ENCODE results near the gene TRNP1.
"Not testable (repeated sequence)": the region's sequence is repeated elsewhere in the genome, so short reads cannot be mapped to it uniquely, and the experiment has no call there.

Gene TRNP1, protein sequence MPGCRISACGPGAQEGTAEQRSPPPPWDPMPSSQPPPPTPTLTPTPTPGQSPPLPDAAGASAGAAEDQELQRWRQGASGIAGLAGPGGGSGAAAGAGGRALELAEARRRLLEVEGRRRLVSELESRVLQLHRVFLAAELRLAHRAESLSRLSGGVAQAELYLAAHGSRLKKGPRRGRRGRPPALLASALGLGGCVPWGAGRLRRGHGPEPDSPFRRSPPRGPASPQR

DNA sequence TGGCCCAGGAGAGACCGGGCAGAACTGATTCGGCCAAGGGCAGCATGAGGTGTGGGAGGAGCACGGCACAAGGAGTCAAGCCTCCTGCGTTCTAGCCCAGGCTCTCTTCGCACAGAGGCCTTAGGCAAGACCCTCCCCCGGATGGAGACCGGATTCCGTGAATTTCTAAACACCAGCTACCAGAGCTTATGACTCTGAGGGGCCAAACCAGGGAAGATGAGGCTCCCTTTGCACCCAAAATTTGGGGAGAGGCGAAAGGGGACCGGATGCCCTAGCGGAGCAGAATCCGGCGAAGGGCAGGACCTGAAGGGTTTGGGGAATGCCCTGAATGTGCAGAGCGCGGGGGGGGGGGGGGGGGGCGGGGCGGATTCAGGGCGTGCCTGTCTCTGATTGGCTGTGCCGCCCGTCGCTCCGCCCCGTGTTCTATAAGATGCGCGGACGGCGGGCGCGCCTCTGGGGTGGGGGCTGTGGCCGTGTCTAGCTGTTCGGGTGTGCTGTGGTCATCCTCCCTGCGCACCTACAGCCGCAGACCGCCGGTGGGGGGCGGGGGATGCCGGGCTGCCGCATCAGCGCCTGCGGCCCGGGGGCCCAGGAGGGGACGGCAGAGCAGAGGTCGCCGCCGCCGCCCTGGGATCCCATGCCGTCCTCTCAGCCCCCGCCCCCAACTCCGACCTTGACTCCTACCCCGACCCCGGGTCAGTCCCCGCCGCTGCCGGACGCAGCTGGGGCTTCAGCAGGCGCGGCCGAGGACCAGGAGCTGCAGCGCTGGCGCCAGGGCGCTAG lies at the start of gene TRNP1:
TRNP1 (plus strand) TSS at position 456 of the 783 bp plus-strand sequence; CDS start at position 551, 95 bp downstream.
- DNase-seq, result no peak

DNA sequence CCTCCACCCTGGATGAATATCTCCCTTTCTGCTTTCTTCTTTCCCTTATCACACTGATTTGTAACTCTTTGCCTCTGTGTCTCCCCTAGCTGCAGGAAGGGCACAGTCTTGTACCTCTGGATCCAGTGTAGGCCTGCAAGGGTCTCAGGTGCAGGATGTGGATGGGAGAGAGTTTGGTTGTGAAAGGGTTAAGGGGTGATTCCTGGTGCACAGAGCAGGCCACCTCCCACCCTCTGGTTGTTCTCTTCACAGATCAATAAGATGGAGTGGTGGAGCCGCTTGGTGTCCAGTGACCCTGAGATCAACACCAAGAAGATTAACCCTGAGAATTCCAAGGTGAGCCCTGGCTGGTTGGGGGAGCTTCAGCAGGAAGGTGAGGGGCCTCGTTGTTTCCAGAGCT lies 48.4 kb upstream of the TRNP1 start:
- no peak for DNase-seq

DNA sequence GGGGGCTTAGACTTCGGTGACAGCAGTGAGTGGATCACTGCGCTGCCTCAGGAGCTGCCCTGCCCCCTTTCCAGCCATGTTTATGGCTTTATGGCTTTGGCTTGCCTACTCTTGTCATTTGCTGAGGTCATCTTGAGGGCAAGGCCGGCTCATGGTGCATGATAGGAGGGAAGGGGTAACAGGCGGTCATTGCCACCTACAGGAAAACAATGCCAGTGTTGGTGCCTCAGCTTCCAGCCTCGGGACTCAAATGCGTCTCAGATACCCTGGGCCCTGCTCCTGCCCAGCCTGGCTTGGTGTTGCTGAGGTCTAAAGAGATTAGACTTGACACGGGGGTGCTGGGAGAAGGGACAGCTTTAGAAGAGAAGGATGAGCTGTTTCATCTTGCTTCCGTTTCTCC lies 47.8 kb upstream of the TRNP1 start:
- no peak for DNase-seq

DNA sequence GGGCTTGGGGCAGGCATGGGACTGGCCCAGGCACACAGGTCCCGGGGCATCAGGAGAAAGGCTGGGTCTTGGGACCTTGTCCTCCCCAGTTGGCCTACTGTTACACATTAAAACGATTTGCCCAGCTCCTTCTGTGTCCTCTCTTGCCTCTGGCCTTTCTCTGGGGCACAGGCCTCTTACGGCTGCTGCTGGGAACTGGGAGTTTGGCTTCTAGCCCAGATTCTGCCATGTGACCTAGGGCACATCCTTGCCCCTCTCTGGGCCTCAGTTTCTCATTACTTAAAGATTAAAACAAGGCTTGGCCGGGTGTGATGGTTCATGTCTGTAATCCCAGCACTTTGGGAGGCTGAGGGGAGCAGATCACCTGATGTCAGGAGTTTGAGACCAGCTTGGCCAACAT lies 47.2 kb upstream of the TRNP1 start:
- no peak for DNase-seq

DNA sequence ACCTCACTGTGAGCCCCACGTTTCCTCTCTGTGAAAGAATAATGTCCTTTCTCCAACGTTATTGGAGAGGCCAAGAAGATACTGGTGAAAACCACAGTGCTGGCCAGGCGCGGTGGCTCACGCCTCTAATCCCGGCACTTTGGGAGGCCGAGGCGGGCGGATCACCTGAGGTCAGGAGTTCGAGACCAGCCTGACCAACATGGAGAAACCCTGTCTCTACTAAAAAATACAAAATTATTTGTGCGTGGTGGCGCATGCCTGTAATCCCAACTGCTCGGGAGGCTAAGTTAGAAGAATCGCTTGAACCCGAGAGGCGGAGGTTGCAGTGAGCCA lies 44.8 kb upstream of the TRNP1 start:
- not testable (repeated sequence) for DNase-seq

DNA sequence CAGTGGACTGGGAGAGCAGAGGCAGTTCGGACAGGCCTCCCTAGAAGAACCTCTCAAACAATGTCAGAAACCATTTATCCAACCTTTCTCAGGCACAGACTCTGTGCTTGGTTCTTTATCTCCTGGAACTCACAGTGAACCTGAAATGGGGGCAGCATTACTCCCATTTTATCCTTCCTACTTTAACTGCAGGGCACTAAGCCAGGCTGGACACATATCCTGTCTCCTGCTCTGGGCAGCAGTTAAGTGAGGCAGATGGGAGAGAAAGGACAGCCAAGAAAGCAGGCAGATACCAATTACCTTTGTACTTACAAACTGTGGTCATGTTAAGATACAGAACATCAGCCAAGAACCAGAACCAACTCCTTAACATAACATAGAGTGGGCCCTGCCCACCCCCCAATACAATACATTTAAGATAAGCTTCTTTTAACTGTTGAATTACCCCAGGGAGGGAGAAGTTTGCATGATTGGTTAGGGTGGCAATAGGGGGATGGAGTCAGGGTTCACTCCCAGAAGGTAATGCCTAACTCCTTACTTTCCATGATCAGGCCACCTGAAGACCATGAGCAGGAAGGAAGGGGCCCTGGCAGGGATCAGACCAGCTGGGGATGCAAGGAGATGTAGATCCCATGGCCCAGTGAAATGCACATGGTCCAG lies 44.1 kb upstream of the TRNP1 start:
- no peak for DNase-seq

DNA sequence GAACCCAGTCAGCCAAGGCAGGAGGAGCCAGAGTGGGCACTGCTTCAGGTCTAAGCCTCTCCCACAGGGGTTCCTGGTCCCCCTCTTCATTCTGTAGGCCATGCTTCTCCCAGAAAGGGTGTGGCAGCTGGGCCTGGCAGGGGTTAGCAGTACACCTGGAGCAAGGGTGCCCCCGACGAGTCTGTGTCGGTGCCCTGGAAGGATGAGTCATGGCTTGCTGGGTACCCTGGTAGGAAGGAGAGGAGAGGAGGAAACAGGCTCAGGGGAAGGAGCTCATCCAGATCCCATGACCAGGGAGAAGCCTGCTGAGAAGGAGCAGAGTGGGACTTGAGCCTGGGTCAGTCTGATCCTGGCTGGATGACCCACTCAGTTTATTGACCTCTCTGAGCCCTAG lies 43.6 kb upstream of the TRNP1 start:
- no peak for DNase-seq

DNA sequence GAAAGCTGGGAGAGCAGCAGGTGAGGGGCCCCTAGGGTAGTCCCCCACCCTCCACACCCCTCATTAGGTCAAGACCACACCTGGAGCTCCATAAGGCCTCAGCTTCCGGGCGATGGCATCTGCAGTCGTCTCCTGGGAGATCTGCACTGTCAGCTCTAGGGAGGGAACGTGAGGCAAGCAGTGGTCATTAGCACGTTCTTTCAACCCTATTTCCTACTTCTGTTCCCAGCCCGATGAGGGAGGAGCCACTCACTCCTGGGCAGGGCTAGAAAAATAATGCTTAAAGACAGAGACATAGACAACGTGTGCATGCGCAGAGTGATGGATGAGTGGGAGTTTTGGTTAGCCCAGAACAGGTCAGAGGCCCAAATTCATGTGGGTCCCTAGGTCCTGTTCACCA lies 42.9 kb upstream of the TRNP1 start:
- no peak for DNase-seq

DNA sequence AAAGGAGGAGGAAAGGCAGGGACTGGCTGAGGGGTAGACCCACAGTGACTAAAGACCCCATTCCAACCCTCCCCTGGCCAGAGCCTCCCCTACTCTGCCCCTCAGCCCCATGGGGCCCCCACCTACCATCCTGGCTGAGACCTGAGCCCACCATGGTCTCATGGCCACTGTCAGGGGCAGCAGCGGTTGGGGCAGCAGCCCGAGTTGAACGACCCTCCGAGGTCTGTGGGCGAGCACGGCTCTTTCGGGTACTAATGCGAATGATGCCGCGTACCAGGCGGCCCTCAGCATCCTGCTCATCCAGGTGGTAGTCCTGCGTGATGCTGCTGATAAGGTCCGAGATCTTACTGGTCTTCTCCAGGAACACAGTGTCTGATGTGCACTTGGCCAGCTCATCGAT lies 42.3 kb upstream of the TRNP1 start:
- no peak for DNase-seq

DNA sequence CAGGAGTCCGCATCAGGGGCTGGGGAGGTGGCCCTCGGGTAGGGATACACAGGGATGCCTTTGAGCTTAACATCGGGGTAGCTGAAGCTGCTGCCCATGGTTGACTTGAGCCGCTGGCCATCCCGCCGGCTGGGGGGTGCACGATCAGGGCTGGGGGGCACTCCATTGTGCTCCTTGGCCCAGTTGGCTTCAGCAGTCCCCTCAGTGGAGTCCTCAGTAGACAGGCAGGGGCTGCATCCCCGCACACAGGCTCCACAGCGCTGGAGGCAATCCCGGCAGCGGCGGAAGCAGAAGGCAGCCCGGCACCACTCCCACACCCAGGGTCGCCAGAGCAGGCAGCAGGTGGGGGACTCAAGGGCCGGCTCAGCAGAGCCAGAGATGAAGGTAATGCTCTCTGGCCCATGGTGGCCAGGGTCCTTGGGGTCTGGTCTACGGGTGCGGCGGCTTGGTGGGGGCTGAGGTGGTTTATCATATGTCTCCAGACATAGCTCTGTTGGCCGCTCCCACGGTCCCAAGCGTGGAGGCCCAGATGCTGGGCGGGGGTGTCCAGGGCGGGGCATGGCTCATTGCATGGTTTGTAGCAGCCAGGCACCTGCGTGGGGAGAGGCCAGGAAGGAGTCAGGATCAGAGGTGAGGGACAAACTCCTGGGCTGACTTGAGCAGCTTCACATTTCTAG lies 41.5 kb upstream of the TRNP1 start:
- DNase-seq, result no peak

DNA sequence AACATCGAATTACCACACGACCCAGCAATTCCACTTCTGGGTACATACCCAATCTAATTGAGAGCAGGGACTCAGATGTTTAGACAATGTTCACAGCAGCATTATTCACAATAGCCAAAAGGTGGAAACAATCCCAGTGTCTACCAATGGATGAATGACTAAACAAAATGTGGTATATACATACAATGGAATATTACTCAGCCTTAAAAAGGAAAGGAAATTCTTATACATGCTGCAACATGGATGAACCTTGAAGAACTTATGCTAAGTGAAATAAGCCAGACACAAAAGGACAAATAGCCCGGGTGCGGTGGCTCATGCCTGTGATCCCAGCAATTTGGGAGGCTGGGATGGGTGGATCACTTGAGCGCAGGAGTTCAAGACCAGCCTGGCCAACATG lies 40.1 kb upstream of the TRNP1 start:
- no peak for DNase-seq

DNA sequence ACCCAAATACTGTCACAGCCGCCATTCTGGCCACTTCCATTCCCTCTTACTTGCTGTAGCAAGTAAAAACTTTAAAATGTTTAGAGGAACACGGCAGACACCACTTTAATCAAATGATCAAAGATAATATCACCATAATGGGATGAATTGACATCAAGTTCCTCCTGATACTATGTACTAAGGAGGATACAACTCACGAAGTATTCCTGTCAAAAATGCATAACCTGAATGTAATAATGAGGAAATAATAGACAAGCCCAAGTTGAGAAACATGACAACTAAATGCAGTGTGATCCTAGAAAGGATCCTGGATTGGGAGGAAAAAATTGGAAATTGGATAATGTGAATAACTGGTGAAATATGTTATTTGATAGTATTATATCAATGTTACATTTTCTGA lies 37.2 kb upstream of the TRNP1 start:
- no peak for DNase-seq

DNA sequence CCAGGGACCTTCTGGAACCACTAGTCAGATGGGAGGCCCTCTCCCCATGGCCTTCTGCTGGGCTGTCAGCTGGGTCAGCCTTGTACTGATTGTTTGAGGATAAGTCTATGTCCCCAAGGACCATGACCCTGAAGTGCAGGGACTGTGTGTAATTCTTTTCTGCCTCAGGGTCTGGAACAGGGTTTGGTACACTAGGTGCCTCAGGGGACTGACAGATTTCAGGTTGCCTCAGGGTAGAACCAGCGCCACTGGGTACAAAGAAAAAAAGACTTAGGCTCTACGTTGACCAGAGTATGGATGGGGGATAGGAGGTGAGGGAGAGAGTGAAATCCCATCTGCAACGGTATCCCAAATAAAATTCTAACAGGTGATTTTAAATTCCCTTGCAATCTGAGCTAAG lies 36.2 kb upstream of the TRNP1 start:
- no peak for DNase-seq

DNA sequence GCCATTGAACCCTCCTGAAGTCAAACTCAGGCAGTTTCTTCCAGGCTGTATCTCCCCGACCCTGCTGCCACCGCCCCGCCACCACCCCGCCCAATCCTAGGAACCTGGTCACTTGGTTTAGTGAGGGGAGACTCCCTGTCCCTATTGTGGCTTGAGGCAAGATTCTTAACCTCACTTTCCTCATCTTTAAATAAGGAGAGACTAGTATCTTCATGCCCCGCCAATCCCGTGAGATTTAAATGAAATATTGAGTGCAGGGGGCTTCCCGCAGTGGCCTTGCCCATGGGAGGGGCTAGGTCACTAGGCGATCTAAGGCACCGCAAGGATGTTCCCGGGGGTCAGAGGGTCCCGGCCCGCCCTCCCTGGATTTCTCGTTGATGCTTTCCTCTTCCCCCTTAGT lies 34.2 kb upstream of the TRNP1 start:
- no peak for DNase-seq

DNA sequence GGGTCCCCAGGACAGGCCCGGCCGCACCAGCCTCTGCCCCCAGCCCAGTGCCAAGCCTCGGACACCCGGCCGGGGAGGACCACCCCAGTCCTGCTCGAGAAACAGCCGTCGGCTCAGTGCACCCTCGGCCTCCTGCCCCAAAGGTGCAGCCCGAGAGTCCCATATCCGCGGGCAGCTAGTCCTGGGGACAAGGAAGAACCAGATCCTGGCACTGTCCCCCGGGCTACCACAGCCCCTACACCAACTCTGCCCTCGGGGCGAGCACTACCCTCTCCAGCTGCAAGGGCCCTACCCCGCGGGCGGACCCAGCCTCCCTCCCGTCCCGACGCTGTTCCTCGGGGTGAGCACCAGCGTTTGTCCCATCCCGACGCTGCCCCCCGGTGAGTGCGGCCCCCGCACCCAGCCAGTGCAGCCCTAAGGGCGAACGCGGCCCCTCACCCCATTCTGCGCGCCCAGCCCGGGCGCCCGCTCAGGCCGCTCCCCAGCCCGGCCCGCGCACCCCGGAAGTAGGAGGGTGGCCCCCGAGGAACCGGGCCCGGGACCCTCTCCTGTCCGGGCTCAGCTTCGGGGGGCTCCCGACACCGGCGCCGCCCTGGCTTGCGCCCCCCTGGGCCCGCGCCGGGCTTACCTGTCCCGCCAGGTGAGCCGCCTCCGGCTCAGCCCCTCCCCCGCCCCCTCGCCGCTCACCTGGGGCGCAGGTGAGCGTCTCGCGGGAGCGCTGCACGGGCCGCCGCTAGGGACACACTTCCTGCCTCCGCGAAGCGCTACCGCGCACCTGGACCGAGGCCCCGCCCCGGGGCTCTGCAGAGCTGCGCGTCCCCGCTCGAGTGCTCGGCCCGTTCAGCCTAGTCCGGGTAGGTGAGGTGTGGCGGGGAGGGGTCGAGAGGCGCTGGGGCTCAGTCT lies 33.5 kb upstream of the TRNP1 start, which contains the start of gene KDF1:
KDF1 (minus strand) TSS at position 747 of the 903 bp plus-strand sequence. CDS start 8,088 bp downstream, outside the sequence.
- DNase-seq, result no peak

DNA sequence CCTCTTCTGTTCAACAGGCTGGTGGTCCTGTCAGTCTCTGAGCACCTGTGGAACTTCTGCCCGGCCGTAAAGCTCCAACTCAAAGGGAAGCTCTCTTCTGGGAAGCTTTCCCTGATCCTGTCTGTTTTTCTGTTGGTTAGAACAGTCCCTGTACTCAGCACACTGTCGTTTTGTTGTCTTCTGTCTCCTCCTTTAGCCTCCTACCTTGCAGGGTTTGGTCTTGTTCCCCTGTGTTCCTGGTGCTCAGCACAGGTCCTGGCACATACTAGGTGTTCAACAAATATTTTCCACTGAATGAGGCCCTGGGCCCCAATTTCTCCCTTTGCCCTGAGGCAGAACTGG lies 32.9 kb upstream of the TRNP1 start:
- DNase-seq, result no peak

DNA sequence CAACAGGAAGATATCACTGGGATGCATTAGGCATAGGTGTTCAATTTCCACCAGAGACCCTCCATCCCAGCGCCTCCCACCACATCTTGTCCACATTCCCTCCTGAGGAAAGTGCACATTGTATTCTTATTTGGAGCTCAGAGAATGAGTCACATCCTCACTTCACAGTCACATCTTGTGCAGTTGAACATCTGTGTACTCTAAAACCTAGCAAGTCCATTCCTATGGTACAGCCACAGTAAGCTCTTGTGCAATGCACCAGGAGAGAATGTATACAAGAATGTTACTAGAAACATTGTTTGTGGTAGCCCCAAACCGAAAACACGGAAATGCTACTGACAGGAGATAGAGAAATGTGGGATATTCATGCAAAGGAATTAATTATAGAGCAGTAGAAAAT lies 31.7 kb upstream of the TRNP1 start:
- peak; percentile 33 for DNase-seq

DNA sequence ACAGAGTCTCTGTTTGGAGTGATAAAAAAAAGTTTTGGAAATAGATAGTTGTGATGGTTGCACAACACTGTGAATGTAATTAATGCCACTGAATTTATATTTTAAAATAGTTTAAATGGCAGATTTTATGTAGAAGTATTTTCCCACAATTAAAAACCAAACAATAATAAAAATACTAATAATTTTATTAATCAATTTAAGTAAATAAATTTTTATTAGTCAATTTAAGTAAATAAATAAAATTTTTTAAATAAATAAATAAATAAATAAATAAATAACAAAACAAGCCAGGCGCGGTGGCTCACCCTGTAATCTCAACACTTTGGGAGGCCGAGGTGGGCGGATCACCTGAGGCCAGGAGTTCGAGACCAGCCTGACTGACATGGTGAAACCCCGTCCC lies 28.3 kb upstream of the TRNP1 start:
- no peak for DNase-seq

DNA sequence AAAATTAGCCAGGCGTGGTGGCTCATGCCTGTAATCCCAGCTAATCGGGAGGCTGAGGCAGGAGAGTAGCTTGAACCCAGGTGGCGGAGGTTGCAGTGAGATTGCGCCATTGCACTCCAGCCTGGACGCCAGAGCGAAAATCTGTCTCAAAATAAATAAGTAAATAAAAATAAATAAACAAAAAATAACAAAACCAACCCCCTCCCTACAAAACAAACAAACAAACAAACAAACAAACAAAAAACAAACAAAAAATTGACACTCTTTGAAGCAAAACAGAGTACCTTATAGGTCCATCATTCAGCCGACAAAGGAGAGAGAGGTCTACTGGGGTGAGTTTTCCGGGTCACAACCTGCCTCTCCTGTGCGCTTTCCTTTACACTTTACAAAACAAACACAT lies 27.9 kb upstream of the TRNP1 start:
- no peak for DNase-seq

DNA sequence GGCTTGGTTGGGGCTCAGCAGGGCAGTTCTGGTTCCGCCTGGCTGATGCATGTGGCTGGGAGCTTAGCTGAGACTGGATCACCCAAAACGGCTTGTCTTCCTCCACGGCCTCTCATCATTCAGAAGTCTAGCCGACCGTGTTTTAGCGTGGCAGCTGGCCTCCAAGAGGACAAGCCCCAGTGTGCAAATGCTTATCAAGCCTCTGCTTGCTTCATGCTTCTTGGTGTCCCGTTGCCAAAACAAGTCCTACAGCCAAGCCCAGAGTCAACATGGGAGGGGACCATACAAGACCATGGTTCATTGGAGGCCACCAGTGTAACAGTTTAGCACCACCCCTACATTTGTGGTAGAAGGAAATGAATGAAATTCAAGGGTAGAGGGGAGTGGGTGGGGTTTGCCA lies 22.7 kb upstream of the TRNP1 start:
- no peak for DNase-seq

DNA sequence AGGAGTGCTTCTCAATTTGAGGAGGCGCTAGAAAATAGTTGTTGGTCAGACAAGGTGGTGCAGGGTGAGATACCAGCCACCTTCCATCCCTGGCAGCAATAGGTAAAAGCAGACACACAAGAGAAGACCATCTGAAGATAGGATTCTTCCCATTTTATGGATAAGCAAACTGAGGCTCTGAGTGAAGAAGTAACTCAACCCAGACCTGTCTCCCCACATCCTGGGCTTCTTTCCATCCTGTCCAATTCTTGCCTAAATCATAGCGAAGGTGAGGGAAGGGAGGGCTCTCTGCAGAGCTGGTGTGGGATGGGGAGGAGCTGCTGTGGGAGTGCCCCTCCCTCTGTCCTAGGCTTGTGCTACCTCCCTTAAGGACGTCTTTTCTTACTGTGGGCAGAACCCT lies 21.9 kb upstream of the TRNP1 start:
- DNase-seq, result no peak

DNA sequence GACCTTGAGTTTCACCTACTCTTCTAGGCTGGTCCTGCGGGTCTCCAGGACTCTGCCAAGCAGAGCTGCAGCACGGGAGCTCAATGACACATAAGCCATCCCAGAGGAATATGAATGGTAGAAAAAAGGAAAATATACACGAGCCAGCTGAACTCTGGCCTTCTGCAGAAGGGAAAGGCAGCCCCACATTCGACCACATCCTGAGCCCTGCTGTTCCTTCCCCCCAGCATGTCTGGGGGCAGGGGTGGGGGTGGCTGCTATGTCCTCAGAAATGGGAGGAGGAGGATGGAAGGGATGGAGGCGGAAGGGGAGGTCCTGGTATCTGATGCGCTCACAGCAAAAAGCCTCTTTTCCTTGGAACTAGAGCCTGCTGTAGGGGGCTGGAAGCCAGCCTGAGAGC lies 21.1 kb upstream of the TRNP1 start:
- no peak for DNase-seq

DNA sequence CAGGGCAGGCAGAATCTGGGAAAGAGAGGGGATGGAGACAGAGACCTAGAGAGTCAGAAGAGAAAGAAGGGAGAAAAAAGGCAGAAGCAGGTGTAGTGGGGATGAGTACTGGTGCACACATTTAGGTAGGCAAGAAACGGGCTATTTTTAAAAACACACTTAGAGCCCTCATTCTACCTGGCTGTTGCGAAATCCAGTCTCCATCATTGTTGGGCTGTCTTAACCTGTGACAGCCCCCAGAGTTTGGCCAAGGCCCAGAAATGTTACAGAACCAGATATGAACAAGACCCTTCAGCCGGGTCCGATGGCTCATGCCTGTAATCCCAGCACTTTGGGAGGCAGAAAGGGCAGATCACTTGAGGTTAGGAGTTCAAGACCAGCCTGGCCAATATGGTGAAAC lies 20.7 kb upstream of the TRNP1 start:
- no peak for DNase-seq
